ENCODE results near the gene BRF1.

The BRF1 gene

GRCh38 chr14:105163040-105163742, 137.6 kb downstream of the BRF1 start:
- no peak for DNase-seq (ENCODE audit: low spot score)
- TF ChIP-seq CTCF (conservative IDR thresholded peaks at IDR 0.05; ENCODE audit: low read depth), result no peak
- POLR2A ChIA-PET (ENCODE audit: low non-redundant PET), result no interaction called here
- H3K27ac ChIP-seq, result peak overlapping the region; percentile 99
- CTCF ChIA-PET, result interaction anchor here (8.3 kb wide), 1 partner anchor 74 kb away, joined by 99 read pairs; no protein-coding TSS in a partner anchor

DNA sequence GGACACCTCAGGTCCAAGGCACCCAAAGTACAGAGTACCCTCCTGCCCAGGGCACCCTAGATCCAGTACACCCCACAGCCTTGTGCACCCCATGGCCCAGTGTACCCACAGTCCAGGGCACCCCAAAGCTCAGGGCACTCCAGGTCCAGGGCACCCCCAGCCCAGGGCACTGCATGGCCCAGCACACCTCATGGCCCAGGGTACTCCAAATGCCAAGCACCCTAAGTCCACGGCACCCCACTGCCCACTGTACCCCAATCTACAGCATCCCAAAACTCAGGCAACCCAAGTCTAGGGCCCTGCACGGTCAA, 138.2 kb downstream of the BRF1 start:
- TF ChIP-seq CTCF (conservative IDR thresholded peaks at IDR 0.05; ENCODE audit: low read depth), result no peak
- ChIA-PET POLR2A (ENCODE audit: low non-redundant PET) (no interaction called here), CTCF (no interaction called here)
- peak overlapping the region; percentile 99 for H3K27ac ChIP-seq
- DNase-seq (ENCODE audit: low spot score), result no peak

DNA sequence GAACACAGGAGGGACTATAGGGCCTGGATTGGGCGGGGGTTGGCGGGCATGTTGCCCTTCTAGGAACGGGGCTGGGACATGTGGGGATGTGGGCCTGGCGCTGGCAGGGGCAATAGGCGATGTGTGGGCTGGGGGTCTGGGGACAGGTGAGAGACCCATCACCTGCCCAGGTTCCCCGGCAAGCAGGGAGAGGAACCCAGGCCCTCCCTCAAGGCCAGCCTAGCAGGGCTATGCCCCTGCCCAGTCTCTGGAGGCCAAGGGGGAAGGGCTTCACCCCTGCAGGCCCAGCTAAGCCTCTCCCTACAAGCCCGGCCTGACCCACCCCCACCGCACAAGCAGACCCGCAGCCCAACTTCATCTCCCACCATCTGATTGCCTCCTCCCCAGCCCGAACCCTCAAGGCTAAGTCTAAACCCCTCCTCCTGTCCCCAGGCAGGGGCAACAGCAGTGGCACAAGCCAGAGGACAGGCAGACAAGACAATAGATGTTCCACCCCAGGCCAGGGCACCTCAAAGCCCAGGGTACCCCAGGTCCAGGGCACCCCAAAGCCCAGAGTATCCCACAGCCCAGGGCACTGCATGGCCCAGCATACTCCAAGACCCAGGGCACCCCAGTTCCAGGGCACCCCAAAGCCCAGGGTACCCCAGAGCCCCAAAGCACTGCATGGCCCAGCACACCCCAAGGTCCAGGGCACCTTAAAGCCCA, 138.7 kb downstream of the BRF1 start:
- H3K27ac ChIP-seq, result peak overlapping the region; percentile 99
- TF ChIP-seq CTCF (conservative IDR thresholded peaks at IDR 0.05; ENCODE audit: low read depth), result no peak
- DNase-seq (ENCODE audit: low spot score), result no peak
- POLR2A ChIA-PET (ENCODE audit: low non-redundant PET), result no interaction called here
- CTCF ChIA-PET, result no interaction called here

- CTCF ChIA-PET, result interaction anchor here (0.6 kb wide), 1 partner anchor 67 kb away, joined by 3 read pairs; no protein-coding TSS in a partner anchor
- POLR2A ChIA-PET (ENCODE audit: low non-redundant PET), result no interaction called here
- H3K27ac ChIP-seq, result peak overlapping the region; percentile 45
- TF ChIP-seq CTCF (conservative IDR thresholded peaks at IDR 0.05; ENCODE audit: low read depth), result no peak
- no peak for DNase-seq (ENCODE audit: low spot score)
Measured at GRCh38 chr14:105161309-105161708, 139.5 kb downstream of the BRF1 start.

DNA sequence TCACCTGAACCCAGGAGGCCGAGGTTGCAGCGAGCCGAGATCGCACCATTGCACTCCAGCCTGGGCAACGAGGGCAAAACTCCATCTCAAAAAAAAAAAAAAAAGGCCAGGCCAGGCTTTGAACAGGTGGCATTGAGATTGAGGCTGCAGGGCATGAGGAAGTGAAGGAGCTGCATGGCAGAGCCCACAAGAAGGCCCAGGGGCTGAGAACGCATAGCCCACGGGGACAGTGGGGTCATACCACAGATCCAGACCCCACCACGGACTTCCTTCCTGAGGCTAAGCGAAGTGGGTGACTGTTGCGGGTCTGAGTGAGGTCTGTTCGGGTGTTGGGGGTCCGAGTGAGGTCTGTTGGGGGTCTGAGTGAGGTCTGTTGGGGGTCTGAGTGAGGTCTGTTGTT, 140.0 kb downstream of the BRF1 start:
- DNase-seq (ENCODE audit: low spot score), result no peak
- no peak for TF ChIP-seq CTCF (conservative IDR thresholded peaks at IDR 0.05; ENCODE audit: low read depth)
- H3K27ac ChIP-seq, result peak overlapping the region; percentile 45
- ChIA-PET CTCF (no interaction called here), POLR2A (ENCODE audit: low non-redundant PET) (no interaction called here)

DNA sequence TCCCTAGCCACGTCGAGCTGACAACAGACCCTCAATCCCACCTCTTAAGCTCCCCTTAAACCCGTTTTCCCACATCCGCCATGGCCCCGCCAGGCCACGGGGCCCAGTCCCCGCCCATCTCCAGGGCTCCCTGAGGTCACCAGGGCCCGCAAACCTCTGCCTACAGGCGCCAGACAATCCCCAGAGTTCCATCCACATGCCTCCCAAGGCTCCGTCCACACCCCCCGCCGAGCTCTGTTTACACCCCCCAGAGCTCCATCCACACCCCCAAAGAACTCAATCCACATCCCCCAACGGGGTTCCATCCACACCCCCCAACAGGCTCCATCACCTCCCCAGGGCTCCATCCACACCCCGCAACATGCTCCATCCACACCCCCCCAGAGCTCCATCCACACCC, 141.5 kb downstream of the BRF1 start:
- no peak for TF ChIP-seq CTCF (conservative IDR thresholded peaks at IDR 0.05; ENCODE audit: low read depth)
- H3K27ac ChIP-seq, result no peak overlapping the region; the same call in 1 of the 2 replicates
- CTCF ChIA-PET, result interaction anchor here (0.5 to 1.4 kb wide), 2 partner anchors 65 to 69 kb away, joined by 3 to 5 read pairs; no protein-coding TSS in a partner anchor
- POLR2A ChIA-PET (ENCODE audit: low non-redundant PET), result interaction anchor here (0.6 kb wide), 1 partner anchor 62 kb away, joined by 4 read pairs; no protein-coding TSS in a partner anchor
- DNase-seq (ENCODE audit: low spot score), result no peak

Data from RWPE1 (cell line).